Ramos (cell line): Measurements from ENCODE around the gene FN3KRP.
"Not testable (repeated sequence)": the region's sequence is repeated elsewhere in the genome, so short reads cannot be mapped to it uniquely, and the experiment has no call there.

ENCODE experiments used
- in situ Hi-C: fragments of 300-500 bp; cut with MboI; formaldehyde crosslinking; loops from one replicate; pipeline ENCODE4 v1.14.3; 2022; ENCODE audit warnings: low sequenced_read_pairs; ENCODE audit not compliant: unreplicated experiment

FN3KRP gene

DNA sequence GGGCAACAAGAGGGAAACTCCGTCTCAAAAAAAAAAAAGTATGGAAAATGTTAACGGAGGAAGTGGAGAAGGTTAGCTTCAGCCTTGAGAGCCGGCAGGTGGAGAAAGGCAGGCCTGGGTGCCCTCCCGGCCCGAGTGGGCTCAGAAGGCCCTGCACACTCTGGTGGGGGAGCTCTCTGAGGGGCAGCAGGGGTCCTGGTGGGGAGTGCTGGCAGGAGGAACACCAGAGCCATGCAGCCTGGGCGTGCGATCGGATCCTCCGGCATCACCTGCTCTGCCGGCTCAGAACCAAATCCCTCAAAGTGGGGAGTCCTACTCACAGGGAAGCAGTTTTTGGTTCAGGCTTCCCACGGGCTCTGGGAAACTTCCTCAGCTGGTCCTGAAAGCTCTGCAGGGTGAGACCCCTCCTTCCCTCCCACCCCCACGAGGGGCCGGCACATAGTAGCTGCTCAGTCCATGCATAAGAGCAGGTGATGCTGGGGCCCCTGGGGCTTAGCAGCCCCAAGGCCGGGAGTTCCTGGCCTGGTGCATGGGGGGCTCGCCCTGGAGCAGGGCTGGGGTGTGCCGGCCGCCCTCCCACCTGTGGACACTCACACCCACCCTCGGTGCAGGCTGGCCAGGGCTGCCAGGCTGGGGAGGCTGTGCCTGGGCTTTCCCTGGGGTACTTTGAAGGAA is 20.1 kb downstream of the FN3KRP start:
- in situ Hi-C loops = no loop called here

DNA sequence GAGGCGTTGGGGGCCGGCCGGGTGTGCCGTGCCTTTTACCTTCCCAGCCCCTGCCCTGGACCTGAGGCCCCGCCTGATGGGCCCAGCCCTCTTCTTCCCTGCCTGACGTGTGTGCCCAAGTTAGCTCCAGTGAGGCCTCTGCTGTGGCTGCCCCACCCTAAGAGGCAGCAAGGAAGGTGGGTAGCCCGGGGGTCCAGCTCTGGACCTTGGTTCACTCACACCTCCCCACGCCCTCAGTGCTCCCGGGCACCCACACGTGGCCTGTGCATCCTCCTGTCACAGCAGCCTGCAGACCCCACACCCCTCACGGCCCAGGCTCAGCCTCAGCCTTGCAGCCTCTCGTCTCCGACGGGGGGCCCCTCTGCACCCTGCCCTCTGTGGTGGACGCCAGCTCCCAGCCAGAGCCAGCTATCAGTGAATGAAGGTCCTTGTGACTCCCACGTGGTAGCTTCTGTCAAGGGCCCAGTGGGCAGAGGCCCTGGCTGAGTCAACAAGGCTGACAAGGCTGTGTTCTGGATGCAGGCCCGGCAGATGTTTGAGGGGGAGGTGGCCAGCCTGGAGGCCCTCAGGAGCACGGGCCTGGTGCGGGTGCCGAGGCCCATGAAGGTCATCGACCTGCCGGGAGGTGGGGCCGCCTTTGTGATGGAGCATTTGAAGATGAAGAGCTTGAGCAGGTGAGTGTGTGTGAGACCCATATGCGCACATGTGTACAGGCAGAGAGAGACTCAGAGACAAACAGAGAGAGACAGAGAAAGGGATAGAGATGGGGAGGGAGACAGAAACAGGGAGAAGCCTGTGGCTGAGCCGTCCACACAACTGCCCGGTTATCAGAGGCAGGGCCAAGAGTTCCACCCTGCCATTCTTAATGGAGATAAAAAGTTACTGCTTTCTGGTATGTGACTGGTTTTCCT is 21.7 kb downstream of the FN3KRP start:
- in situ Hi-C loops = no loop called here

DNA sequence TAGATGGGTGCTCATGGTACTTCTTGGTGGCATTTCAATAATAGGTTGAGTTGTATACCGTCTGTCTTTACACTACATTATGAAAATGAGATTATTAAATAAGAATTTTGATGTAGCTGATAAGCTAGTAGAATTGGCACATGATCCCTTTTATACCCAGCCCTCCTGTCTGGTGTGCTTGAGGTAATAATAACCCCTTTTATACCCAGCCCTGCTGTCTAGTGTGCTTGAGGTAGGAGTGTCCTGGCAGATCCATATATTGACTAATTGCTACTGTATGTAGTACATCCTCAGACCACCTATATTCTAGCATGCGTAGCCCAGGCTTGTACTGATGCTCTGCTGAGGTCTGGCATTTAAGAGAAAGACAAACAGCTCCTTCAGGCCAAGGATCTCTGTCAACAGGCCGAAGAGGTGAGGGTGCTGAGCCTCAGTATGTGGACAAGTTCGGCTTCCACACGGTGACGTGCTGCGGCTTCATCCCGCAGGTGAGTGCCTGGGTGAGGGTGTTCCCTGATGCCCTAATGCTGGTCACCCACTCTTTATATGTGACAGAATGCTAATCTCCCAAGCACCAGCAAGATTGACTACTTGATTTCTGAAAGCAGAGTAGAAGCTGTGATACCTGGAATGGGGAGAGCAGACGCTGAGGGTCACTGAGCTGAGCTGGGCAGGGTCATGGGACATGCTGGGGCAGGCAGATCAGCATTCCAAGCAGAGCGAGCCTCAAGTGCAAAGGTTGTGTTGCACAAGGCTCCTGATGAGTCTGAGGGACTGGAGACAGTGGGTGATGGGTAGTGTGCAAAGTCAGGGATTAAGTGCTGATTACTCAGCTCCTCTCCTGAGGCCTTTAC is 24.6 kb downstream of the FN3KRP start:
- in situ Hi-C loops = no loop called here

DNA sequence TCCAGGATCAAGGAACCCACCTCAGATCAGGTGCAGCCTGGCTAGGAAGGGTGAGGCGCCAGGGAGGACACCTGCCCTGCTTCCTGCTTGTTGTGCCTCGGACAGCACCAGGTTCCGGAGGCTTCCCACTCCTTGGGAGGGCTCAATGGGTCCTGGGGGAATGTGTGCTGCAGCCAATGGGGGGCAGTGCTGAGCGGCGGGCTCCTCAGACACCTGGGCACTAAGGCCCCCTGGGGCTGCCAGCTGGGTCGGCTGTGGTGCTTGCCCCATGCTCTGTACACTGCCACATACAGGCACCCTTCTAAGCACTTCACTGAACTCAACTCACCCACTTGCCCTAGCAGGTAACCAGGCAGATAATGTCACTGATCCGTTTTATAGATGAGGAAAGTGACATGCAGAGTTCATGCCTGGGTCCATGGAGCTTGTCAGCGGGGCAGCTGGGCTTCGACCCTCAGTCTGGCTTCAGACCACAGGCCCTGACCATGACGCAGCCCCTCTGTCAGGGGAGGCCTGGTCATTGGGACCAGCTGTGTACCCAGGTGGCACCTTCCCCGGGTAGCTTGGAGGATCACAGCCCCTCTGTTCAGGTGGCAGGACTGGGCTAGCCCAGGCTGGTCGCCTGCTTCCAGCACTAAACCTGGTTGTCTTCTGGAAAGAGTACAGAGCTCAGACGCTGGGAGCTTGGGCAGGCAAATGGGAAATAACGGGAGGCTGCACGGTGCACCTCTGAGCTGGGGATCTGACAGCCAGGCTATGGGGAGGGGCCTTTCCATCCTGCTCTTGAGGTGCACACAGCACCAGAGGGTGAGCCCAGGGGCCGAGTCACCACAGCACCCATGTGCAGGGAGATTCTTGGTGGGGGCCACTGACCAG is 27.1 kb downstream of the FN3KRP start:
- in situ Hi-C loops = no loop called here

DNA sequence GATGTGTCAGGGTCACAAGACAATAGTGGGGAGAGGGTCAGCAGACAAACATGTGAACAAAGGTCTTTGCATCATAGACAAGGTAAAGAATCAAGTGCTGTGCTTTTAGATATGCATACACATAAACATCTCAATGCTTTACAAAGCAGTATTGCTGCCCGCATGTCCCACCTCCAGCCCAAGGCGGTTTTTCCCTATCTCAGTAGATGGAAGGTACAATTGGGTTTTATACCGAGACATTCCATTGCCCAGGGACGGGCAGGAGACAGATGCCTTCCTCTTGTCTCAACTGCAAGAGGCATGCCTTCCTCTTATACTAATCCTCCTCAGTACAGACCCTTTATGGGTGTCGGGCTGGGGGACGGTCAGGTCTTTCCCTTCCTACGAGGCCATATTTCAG is 28.2 kb downstream of the FN3KRP start:
- in situ Hi-C loops = not testable (repeated sequence)

DNA sequence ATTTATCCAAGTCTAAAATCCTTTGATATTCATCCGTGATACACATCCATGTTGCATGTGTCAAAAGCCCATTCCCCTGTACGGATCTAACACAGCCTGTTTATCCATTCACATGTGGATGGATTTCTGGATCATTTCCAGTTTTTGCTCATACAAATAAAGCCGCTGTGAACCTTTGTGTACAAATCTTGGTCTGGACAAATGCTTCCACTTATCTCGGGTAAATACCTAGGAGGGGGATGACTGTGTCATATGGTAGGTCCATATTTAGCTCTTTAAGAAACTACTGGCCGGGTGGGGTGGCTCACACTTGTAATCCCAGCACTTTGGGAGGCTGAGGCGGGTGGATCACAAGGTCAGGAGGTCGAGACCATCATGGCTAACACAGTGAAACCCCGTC is 29.0 kb downstream of the FN3KRP start:
- in situ Hi-C loops = no loop called here

DNA sequence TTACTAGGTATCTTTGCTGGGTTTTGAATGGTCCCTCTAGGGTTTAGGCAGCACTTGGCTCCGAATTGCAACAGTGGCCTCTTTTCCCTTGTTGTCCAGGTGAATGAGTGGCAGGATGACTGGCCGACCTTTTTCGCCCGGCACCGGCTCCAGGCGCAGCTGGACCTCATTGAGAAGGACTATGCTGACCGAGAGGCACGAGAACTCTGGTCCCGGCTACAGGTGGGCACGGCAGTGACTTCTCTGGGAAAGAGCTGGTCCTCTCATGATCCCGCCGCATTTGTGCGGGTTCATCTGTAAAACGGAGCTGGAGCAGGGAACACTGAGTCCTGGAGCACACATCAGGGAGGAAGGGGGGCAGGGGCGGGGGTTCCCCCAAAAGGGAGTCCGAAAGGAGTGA is 32.2 kb downstream of the FN3KRP start:
- in situ Hi-C loops = no loop called here

DNA sequence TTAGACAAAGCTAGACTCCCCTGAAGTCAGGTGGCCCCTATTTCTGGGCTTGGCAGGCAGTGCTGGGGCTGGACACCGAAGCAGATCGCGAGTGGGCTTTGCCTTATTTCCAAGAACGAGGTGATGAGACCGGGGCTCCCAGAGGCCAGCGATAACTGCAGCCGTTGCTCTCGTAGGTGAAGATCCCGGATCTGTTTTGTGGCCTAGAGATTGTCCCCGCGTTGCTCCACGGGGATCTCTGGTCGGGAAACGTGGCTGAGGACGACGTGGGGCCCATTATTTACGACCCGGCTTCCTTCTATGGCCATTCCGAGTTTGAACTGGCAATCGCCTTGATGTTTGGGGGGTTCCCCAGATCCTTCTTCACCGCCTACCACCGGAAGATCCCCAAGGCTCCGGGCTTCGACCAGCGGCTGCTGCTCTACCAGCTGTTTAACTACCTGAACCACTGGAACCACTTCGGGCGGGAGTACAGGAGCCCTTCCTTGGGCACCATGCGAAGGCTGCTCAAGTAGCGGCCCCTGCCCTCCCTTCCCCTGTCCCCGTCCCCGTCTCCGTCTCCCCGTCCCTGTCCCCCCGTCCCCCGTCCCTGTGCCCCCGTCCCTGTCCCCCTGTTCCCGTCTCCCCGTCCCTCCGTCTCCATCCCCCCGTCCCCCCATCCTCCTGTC is 33.9 kb downstream of the FN3KRP start:
- in situ Hi-C loops = loop anchor here (10.0 kb wide), 1 partner anchor 96 kb away; no protein-coding TSS in a partner anchor

DNA sequence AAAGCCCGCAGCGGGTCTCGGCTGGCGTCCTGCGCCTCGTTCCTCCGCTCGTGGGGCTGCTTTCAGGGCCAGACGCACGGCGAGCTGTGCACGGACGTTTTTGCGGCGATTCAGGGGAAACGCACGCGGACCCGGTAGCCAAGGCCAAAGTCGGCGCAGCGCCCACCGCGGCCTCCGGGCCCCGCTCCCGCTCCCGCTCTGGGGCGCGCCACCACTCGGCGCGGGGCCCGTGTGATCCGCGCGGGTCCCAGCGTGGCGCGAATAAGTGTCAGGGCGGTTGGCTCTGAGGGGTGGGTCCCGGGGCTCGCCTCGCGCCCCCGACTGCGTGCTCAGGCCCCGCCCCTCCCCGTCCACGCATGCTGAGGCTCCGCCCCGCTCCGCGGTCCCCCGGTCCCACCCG is 34.7 kb downstream of the FN3KRP start:
- in situ Hi-C loops = loop anchor here (10.0 kb wide), 1 partner anchor 96 kb away; no protein-coding TSS in a partner anchor

DNA sequence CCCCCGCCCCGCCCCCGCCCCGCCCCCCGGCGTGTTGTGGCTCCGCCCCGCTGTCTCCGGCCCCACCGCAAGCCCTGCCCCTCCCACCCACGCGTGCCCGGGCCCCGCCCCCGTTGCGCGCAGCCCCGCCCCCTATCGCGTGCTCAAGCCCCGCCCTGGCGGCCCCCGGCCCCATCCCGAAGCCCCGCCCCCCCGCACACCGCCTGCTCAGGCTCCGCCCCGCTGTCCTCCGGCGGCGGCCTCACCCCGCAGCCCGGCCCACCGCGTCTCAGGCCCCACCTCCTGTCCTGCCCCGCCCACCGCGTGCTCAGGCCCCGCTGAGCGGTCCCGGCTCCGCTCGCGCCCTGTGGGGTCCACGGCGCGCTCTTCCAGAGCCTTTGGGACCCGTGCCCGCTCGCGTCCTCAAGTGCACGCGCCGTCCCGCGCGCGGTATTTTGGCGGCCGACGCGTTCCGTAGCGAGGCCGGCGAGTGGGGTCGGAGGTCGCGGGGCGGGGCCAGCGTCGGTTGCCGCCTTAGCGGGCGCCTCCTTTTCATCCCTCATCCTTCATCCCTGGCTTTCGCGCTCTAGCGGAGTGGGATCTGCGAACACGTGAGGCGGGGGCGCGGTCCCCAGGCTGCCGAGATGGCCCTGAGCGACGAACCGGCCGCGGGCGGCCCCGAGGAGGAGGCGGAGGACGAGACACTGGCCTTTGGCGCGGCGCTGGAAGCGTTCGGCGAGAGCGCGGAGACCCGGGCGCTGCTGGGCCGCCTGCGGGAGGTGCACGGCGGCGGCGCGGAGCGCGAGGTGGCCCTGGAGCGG is 35.3 kb downstream of the FN3KRP start, which contains the start of gene TBCD:
Gene TBCD (plus strand): TSS at position 495 of the 800 bp plus-strand sequence. CDS start 129 bp downstream, at position 624.
- in situ Hi-C loops = loop anchor here (10.0 kb wide), 1 partner anchor 97 kb away; no protein-coding TSS in a partner anchor

DNA sequence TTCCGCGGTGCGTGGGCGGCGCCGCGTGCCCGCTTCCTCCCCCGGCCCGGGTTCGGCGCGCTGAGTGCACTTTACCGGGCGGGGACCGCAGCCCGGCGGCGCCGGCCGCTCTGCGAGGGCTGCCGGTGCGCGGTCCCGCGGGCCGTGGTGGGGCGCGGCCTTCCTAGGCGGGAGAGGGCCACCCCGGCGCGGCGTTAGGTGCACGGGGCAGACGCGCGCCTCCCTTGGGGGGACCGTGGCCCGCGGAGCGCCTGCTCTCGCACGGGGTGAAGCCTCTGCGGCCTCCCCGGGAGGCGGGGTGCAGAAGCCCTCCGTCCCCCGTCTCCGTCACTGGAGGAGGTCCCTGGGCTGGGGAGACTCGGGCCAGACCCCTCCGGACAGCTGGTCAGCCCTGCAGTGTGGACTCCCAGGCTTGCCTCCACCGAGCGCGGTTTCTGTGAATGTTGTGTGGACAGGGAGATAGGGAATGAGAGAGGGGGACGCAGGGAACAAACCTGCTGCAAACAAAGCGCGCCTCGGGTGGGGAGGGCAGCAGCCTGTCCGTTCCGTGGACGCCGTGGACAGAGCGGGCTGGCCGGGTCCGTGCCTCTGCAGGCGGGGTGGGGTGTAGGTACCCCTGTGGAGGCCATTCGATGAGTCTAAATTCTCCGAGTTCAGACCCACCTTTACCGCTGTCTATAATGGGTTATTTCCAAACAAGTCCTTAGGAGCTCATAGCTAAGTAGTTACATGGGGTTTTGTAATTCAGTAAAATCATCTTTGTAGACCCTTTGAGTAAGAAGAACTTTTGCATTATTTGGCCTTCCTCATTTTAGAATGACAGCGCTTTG is 36.1 kb downstream of the FN3KRP start:
- in situ Hi-C loops = loop anchor here (10.0 kb wide), 1 partner anchor 98 kb away; no protein-coding TSS in a partner anchor

DNA sequence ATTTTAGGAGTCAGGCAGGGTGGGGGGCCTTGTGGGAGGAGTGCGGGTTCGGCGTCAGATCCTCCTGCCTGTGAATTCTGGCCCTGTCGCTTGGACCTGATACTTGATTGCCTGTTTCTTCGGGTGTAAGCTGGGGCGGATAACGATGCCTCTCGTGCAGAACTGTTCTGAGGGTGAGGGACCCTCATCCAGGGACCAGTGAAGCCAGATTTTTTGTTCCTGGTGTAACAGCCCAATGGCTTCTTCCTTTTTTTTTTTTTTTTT is 36.6 kb downstream of the FN3KRP start:
- in situ Hi-C loops = loop anchor here (10.0 kb wide), 1 partner anchor 98 kb away; no protein-coding TSS in a partner anchor

DNA sequence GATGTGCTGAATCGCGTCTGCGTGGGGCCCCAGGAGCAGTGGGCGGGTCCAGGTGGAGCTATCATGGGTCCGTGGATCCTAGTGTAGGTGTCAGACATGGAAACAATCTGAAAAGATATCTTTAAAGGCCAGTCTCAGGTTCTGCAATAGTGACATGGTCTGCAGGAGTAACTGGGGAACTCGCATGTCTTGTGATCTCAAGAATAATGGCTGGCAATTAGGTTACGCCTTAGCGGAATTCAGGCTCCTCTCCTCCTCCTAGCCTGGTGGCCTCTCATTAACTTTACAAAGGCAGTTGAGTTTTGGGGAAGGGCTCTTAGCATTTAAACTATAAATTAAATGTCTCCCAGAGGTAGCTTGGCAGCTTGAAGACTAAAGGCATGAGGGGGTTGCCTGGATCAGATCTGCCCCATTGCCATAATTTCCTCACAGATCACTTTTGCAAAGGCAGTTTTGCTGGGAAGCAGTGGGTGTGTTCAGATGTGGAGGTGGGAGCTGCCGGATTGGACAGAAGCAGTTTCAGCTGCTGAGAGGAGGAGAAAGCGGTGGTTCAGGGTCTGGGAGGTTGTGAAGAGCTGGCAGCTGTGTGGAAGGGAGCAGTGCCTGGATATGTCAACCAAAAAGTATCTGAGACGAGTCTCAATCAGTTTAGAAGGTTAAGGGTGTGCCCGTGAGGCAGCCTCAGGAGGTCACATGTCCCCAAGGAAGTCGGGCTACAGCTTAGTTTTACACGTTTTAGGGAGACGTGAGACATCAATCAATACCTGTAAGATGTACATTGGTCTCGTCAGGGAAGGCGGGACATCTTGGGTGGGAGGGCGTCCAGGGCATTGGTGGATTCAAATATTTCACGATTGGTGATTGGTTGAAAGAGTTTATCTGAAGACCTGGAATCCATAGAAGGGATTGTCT is 38.0 kb downstream of the FN3KRP start:
- in situ Hi-C loops = loop anchor here (10.0 kb wide), 1 partner anchor 100 kb away; no protein-coding TSS in a partner anchor

DNA sequence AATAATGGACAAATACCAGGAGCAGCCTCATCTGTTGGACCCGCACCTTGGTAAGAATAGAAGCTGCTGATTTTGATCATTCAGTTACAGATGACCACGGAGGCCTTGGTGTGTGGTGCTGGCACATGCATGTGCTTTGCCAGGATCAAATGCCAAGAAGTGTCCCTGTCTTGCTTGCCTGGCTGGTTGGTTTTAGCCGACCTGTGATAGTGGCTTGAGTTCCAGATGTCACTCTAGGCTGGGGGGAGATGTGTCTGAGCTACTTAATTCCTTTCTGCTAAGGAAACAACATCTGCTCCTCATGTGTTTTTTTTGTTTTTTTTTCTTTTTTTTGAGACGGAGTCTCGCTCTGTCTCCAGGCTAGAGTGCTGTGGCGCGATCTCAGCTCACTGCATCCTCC is 39.7 kb downstream of the FN3KRP start:
- in situ Hi-C loops = loop anchor here (10.0 kb wide), 1 partner anchor 101 kb away; no protein-coding TSS in a partner anchor

DNA sequence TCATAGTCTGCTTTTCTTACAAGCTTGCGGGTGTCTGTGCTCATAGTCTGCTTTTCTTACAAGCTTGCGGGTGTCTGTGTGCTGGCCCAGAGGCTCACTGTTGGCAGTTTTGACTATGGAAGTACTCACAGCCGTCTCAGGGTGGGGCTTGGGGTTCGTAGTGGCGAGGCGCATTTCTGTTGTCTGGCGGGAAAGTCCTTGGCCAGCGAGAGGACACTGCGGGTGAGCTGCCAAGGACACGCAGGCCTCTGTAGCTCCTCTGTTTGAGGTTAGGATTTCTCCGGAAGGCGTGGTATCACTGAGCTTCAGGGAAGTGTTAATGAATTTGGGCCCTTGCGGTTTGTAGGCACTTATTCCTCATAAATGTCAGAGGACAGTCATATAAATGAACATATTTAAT is 48.9 kb downstream of the FN3KRP start:
- in situ Hi-C loops = no loop called here

DNA sequence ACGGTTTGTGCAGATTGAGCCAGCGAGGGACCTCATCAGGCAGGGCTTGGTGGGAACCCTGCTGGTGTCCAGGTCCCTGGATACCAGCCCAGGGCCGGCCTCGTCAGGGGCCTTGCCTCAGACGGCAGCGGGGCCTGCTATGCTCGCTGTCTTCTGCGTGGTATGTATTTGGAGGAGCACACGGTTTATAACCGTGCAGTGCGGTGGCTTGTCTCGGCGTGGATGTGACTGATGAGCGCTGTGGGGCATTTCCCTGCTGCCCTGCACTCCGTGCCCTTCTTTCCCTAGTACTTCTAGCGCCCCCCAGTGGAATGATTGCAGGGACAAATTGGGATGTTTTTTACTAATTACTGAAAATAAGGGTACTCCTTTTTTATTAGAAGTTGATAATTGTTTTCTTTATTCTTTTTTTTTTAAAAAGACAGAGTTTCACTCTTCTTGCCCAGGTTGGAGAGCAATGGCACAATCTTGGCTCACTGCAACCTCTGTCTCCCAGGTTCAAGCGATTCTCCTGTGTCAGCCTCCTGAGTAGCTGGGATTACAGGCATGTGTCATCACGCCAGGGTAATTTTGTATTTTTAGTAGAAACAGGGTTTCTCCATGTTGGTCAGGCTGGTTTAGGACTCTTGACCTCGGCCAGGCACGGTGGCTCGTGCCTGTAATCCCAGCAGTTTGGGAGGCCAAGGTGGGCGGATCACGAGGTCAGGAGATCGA is 50.7 kb downstream of the FN3KRP start:
- in situ Hi-C loops = no loop called here
